Measurements from ENCODE around the gene TNS2.

Gene TNS2

DNA sequence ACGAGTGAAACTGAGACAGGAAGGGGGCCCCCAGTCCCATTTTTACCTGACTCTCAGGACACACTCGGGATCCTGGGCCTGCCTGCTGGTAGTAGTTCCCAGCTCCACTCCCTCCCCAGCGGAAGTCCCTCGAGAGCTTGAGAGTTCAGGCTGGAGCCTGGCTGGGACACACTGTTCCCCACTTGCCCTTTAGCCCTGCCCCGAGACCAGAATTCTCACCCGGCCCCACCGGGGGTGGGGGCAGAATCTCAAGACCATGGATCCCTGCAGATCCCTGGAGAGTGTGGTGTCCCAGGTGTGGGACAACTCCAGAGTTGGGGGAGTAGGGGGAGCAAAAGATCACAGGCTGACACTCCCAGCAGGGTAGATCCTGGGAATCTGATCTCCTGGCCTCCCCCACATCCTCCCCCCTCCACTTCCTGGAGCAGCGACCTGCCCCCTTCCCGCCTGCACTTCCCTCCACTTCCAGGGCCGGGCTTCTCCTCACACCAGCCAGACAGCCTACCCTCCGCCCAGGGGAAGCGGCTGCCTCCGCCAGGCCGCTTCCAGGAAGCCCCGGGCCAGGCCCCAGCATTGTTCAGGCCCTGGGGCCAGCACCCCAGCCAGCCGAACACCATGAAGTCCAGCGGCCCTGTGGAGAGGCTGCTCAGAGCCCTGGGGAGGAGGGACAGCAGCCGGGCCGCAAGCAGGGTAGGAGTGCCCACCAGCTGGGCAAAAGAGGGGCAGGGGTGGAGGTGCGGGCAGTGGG lies at the start of gene TNS2:
TNS2 (plus strand) TSS at position 495 of the 748 bp plus-strand sequence; CDS start at position 616, 121 bp downstream.
- no peaks in the 10 kb centered on the region for H3K36me3 ChIP-seq (ENCODE audit: insufficient read depth, low read length)
- H3K4me1 ChIP-seq (ENCODE audit: insufficient read depth, low read length, severe bottlenecking), result peaks cover 13% of the 10 kb centered on the region
- H3K79me2 ChIP-seq (ENCODE audit: insufficient read depth, low read length), result no peaks in the 10 kb centered on the region
- no peaks in the 10 kb centered on the region; the same call in 1 of the 2 replicates for H3K27me3 ChIP-seq (ENCODE audit: insufficient read depth, low read length)
- no peaks in the 10 kb centered on the region for H3K9me3 ChIP-seq (ENCODE audit: low read length)
- no peak within 1 kb of the TSS for H3K27ac ChIP-seq (ENCODE audit: low read depth, low read length, poor library complexity, severe bottlenecking)
- H4K20me1 ChIP-seq (ENCODE audit: insufficient read depth, low read length), result no peaks in the 10 kb centered on the region
- no peak within 1 kb of the TSS for H3K4me2 ChIP-seq (ENCODE audit: low read length)
- H3F3A ChIP-seq (ENCODE audit: insufficient read depth, low read length), result no peaks in the 10 kb centered on the region
- H3K9me2 ChIP-seq (ENCODE audit: low read depth, low read length), result no peaks in the 10 kb centered on the region
- H2AFZ ChIP-seq (ENCODE audit: low read length), result no peak within 1 kb of the TSS
- H3K9ac ChIP-seq (ENCODE audit: low read length), result no peak within 1 kb of the TSS
- TF ChIP-seq, protein P1, sequence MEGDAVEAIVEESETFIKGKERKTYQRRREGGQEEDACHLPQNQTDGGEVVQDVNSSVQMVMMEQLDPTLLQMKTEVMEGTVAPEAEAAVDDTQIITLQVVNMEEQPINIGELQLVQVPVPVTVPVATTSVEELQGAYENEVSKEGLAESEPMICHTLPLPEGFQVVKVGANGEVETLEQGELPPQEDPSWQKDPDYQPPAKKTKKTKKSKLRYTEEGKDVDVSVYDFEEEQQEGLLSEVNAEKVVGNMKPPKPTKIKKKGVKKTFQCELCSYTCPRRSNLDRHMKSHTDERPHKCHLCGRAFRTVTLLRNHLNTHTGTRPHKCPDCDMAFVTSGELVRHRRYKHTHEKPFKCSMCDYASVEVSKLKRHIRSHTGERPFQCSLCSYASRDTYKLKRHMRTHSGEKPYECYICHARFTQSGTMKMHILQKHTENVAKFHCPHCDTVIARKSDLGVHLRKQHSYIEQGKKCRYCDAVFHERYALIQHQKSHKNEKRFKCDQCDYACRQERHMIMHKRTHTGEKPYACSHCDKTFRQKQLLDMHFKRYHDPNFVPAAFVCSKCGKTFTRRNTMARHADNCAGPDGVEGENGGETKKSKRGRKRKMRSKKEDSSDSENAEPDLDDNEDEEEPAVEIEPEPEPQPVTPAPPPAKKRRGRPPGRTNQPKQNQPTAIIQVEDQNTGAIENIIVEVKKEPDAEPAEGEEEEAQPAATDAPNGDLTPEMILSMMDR (IDR thresholded peaks at IDR 0.05; ENCODE audit: low read length), result no peak
- TF ChIP-seq EZH2 (IDR thresholded peaks at IDR 0.05; ENCODE audit: borderline replicate concordance, low read length), result no peak
- no peak within 1 kb of the TSS for H3K4me3 ChIP-seq (ENCODE audit: low read depth, low read length, poor library complexity, severe bottlenecking)

DNA sequence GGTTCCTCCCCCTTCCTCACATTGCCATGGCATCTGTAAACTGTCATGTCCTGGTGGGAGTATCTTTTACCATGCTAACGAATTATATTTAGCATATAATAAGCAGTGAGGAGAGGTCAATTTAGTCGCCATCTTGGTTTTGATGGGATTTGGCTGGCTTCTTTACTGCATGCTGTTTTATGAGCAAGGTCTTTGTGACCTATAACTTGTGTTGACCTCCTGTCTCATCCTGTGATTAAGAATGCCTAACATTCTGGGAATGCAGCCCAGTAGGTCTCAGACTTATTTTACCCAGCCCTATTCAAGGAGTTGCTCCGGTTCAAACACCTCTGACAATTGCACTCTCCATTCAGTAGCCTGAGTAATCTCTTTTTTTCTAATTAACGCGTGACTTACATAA lies 45.7 kb upstream of the TNS2 start:
- Histone ChIP-seq H3K79me2 (ENCODE audit: insufficient read depth, low read length) (peaks cover 28% of the 10 kb centered on the region), H4K20me1 (ENCODE audit: insufficient read depth, low read length) (no peaks in the 10 kb centered on the region), H3K27me3 (ENCODE audit: insufficient read depth, low read length) (no peaks in the 10 kb centered on the region), H3K4me1 (ENCODE audit: insufficient read depth, low read length, severe bottlenecking) (peaks cover 30% of the 10 kb centered on the region), H3K27ac (ENCODE audit: low read depth, low read length, poor library complexity, severe bottlenecking) (no peak overlapping the region), H3F3A (ENCODE audit: insufficient read depth, low read length) (no peaks in the 10 kb centered on the region), H3K4me2 (ENCODE audit: low read length) (no peak overlapping the region), H3K4me3 (ENCODE audit: low read depth, low read length, poor library complexity, severe bottlenecking) (no peak overlapping the region), H2AFZ (ENCODE audit: low read length) (no peak overlapping the region), H3K36me3 (ENCODE audit: insufficient read depth, low read length) (peaks cover 23% of the 10 kb centered on the region), H3K9me3 (ENCODE audit: low read length) (no peaks in the 10 kb centered on the region), H3K9ac (ENCODE audit: low read length) (no peak overlapping the region), H3K9me2 (ENCODE audit: low read depth, low read length) (no peaks in the 10 kb centered on the region)
- TF ChIP-seq, protein P1 (IDR thresholded peaks at IDR 0.05; ENCODE audit: low read length), result no peak
- no peak for TF ChIP-seq EZH2 (IDR thresholded peaks at IDR 0.05; ENCODE audit: borderline replicate concordance, low read length)

GRCh38 chr12:53004582-53004981 lies 45.3 kb upstream of the TNS2 start:
- Histone ChIP-seq H3K9me2 (ENCODE audit: low read depth, low read length) (no peaks in the 10 kb centered on the region), H3K9me3 (ENCODE audit: low read length) (no peaks in the 10 kb centered on the region), H3K27ac (ENCODE audit: low read depth, low read length, poor library complexity, severe bottlenecking) (no peak overlapping the region), H3K79me2 (ENCODE audit: insufficient read depth, low read length) (peaks cover 32% of the 10 kb centered on the region), H3K36me3 (ENCODE audit: insufficient read depth, low read length) (peaks cover 27% of the 10 kb centered on the region), H2AFZ (ENCODE audit: low read length) (no peak overlapping the region), H3K27me3 (ENCODE audit: insufficient read depth, low read length) (no peaks in the 10 kb centered on the region), H4K20me1 (ENCODE audit: insufficient read depth, low read length) (no peaks in the 10 kb centered on the region), H3K4me2 (ENCODE audit: low read length) (0 out of 2 replicates have a peak overlapping the region, but pooled peaks have one; percentile 73), H3F3A (ENCODE audit: insufficient read depth, low read length) (no peaks in the 10 kb centered on the region), H3K4me1 (ENCODE audit: insufficient read depth, low read length, severe bottlenecking) (peaks cover 34% of the 10 kb centered on the region), H3K9ac (ENCODE audit: low read length) (peak overlapping the region; percentile 93), H3K4me3 (ENCODE audit: low read depth, low read length, poor library complexity, severe bottlenecking) (peak overlapping the region; percentile 99)
- no peak for TF ChIP-seq EZH2 (IDR thresholded peaks at IDR 0.05; ENCODE audit: borderline replicate concordance, low read length)
- TF ChIP-seq, protein P1 (IDR thresholded peaks at IDR 0.05; ENCODE audit: low read length), result no peak
